ENCODE measurements around the gene ALKBH8. TPM values are rescaled to one million over a fixed set of nuclear protein-coding genes. Genes with fewer than 3 reads are reported as not detected.
A peak's percentile ranks its signal among the peaks of the same experiment; 100 is the strongest.

ALKBH8 gene
- total RNA-seq, 4 donors from 2014 or later = 4.4 to 11.8 (median 7.1) TPM

GRCh38 chr11:107563702-107564101 lies 1.8 kb downstream of the ALKBH8 start:
- DNase-seq (ENCODE audit: low spot score) (no peak), ATAC-seq (ENCODE audit: low FRiP score) (peak; percentile 38)
- TF ChIP-seq CTCF (IDR thresholded peaks at IDR 0.05) = peak in 1 of 3 donors; percentile 21

GRCh38 chr11:107562647-107563208 lies 2.8 kb downstream of the ALKBH8 start:
- ATAC-seq (ENCODE audit: low FRiP score) (no peak), DNase-seq (ENCODE audit: low spot score) (no peak)
- TF ChIP-seq CTCF (IDR thresholded peaks at IDR 0.05) = no peak

GRCh38 chr11:107561688-107562087 lies 3.8 kb downstream of the ALKBH8 start:
- no peak for TF ChIP-seq CTCF (IDR thresholded peaks at IDR 0.05)
- no peak for ATAC-seq (ENCODE audit: low FRiP score)

GRCh38 chr11:107550304-107550703 lies 15.2 kb downstream of the ALKBH8 start:
- ATAC-seq (ENCODE audit: low FRiP score) (no peak), DNase-seq (ENCODE audit: low spot score) (no peak)
- no peak for TF ChIP-seq CTCF (IDR thresholded peaks at IDR 0.05)

More at GRCh38 chr11:107561688-107562087, 3.8 kb downstream of the ALKBH8 start:
- no peak for DNase-seq (ENCODE audit: low spot score)

- no peak for TF ChIP-seq CTCF (IDR thresholded peaks at IDR 0.05)
- DNase-seq (ENCODE audit: low spot score) (no peak), ATAC-seq (ENCODE audit: low FRiP score) (no peak)
These were observed 15.6 kb downstream of the ALKBH8 start for GRCh38 chr11:107549954-107550285.

- no peak for DNase-seq (ENCODE audit: low spot score)
- ATAC-seq (ENCODE audit: low FRiP score) = no peak
- no peak for TF ChIP-seq CTCF (IDR thresholded peaks at IDR 0.05)
These were observed 16.1 kb downstream of the ALKBH8 start for GRCh38 chr11:107549253-107549953.

- DNase-seq (ENCODE audit: low spot score) (no peak), ATAC-seq (ENCODE audit: low FRiP score) (no peak)
- no peak for TF ChIP-seq CTCF (IDR thresholded peaks at IDR 0.05)
These were observed 17.6 kb downstream of the ALKBH8 start for GRCh38 chr11:107547961-107548360.
